Peyer's patch (tissue), 4 donors: ENCODE measurements around the gene TSKS. TPM values are rescaled to one million over a fixed set of nuclear protein-coding genes. Genes with fewer than 3 reads are reported as not detected.
A peak's percentile ranks its signal among the peaks of the same experiment; 100 is the strongest.

Experiments used
- DNase-seq, 3 donors: peaks; one replicate each; pipeline ENCODE4 v3.0.0-alpha.2; 2017 to 2019
- H3K27ac ChIP-seq, 4 donors: fragments of 200-600 bp; sonication (generic); one replicate each; pipeline ENCODE4 v1.5.1; 2016 to 2019
- H3K27me3 ChIP-seq, 2 donors: fragments of 200-600 bp; sonication (generic); one replicate each; pipeline ENCODE4 v1.5.1; 2019
- H3K36me3 ChIP-seq, 3 donors: fragments of 200-600 bp; sonication (generic); one replicate each; pipeline ENCODE4 v1.5.1; 2016 to 2019
- H3K4me1 ChIP-seq, 4 donors: fragments of 200-600 bp; sonication (generic); one replicate each; pipeline ENCODE4 v1.5.1; 2016 to 2019
- H3K4me3 ChIP-seq, 4 donors: fragments of 200-600 bp; sonication (generic); 1 replicate in 3 of 4; 2 replicates in 1 of 4; pipeline ENCODE4 v1.5.1; 2016 to 2019; ENCODE audit warnings: mild to moderate bottlenecking in 1 of 4
- H3K9me3 ChIP-seq, 4 donors: fragments of 200-600 bp; sonication (generic); one replicate each; pipeline ENCODE4 v1.5.1; 2016 to 2019; ENCODE audit warnings: mild to moderate bottlenecking in 1 of 4
- CTCF ChIP-seq, 6 experiments: fragments of 450-650 bp in 4 of 6; fragments of 200-600 bp in 2 of 6; sonication (generic) in 1 of 6; IDR thresholded peaks; one replicate each; pipeline ENCODE4 v1.5.1; 2017 to 2019; ENCODE audit warnings: antibody characterized with exemption in 6 of 6, mild to moderate bottlenecking in 3 of 6, moderate library complexity in 1 of 6
- POLR2A ChIP-seq, 2 donors: fragments of 450-650 bp; IDR thresholded peaks; one replicate each; pipeline ENCODE4 v1.5.1; 2017; ENCODE audit warnings: antibody characterized with exemption in 2 of 2, mild to moderate bottlenecking in 2 of 2, moderate library complexity in 2 of 2
- total RNA-seq, 4 donors: library from RNA; depleted of rRNA; stranded (reverse); fragments of >200 nt; gene quantifications; one replicate each; pipeline ENCODE4 v1.1.0, GENCODE V29; 2016

The TSKS gene
- total RNA-seq, 4 donors from 2014 or later: not detected

GRCh38 chr19:49755956-49756355 lies 7.2 kb downstream of the TSKS start:
- Histone ChIP-seq H3K27me3 (no peaks in the 10 kb centered on the region), H3K27ac (no peak overlapping the region), H3K9me3 (no peaks in the 10 kb centered on the region), H3K36me3 (no peaks in the 10 kb centered on the region), H3K4me1 (no peaks in the 10 kb centered on the region), H3K4me3 (no peak overlapping the region)
- no peak for DNase-seq
- no peak for TF ChIP-seq POLR2A (IDR thresholded peaks at IDR 0.05)
- no peak for TF ChIP-seq CTCF (IDR thresholded peaks at IDR 0.05)

GRCh38 chr19:49752701-49753100 lies 10.4 kb downstream of the TSKS start:
- no peak for DNase-seq
- TF ChIP-seq POLR2A (IDR thresholded peaks at IDR 0.05) (no peak), CTCF (IDR thresholded peaks at IDR 0.05) (no peak)
- Histone ChIP-seq H3K27me3 (no peaks in the 10 kb centered on the region), H3K4me1 (no peaks in the 10 kb centered on the region), H3K36me3 (no peaks in the 10 kb centered on the region), H3K27ac (no peak overlapping the region), H3K4me3 (no peak overlapping the region), H3K9me3 (no peaks in the 10 kb centered on the region)

GRCh38 chr19:49749771-49750170 lies 13.3 kb downstream of the TSKS start:
- Histone ChIP-seq H3K4me1 (no peaks in the 10 kb centered on the region), H3K36me3 (no peaks in the 10 kb centered on the region), H3K27me3 (no peaks in the 10 kb centered on the region), H3K4me3 (no peak overlapping the region), H3K9me3 (no peaks in the 10 kb centered on the region), H3K27ac (no peak overlapping the region)
- no peak for TF ChIP-seq CTCF (IDR thresholded peaks at IDR 0.05)
- no peak for TF ChIP-seq POLR2A (IDR thresholded peaks at IDR 0.05)
- DNase-seq: no peak

GRCh38 chr19:49749055-49749716 lies 13.9 kb downstream of the TSKS start:
- Histone ChIP-seq H3K9me3 (no peaks in the 10 kb centered on the region), H3K36me3 (no peaks in the 10 kb centered on the region), H3K4me3 (no peak overlapping the region), H3K27ac (no peak overlapping the region), H3K4me1 (no peaks in the 10 kb centered on the region), H3K27me3 (no peaks in the 10 kb centered on the region)
- TF ChIP-seq POLR2A (IDR thresholded peaks at IDR 0.05) (no peak), CTCF (IDR thresholded peaks at IDR 0.05) (no peak)
- DNase-seq: no peak

- no peaks in the 10 kb centered on the region for H3K9me3 ChIP-seq
- TF ChIP-seq CTCF (IDR thresholded peaks at IDR 0.05): no peak
- TF ChIP-seq POLR2A (IDR thresholded peaks at IDR 0.05): no peak
- DNase-seq: peak in 1 of 3 donors; percentile 58
- no peak overlapping the region for H3K27ac ChIP-seq
- no peaks in the 10 kb centered on the region for H3K27me3 ChIP-seq
- no peaks in the 10 kb centered on the region for H3K4me1 ChIP-seq
- no peak overlapping the region for H3K4me3 ChIP-seq
- H3K36me3 ChIP-seq: no peaks in the 10 kb centered on the region
These were observed 16.7 kb downstream of the TSKS start for GRCh38 chr19:49746206-49746958.
